Measurements from ENCODE around the gene RIPK3.
A peak's percentile ranks its signal among the peaks of the same experiment; 100 is the strongest.

DNA sequence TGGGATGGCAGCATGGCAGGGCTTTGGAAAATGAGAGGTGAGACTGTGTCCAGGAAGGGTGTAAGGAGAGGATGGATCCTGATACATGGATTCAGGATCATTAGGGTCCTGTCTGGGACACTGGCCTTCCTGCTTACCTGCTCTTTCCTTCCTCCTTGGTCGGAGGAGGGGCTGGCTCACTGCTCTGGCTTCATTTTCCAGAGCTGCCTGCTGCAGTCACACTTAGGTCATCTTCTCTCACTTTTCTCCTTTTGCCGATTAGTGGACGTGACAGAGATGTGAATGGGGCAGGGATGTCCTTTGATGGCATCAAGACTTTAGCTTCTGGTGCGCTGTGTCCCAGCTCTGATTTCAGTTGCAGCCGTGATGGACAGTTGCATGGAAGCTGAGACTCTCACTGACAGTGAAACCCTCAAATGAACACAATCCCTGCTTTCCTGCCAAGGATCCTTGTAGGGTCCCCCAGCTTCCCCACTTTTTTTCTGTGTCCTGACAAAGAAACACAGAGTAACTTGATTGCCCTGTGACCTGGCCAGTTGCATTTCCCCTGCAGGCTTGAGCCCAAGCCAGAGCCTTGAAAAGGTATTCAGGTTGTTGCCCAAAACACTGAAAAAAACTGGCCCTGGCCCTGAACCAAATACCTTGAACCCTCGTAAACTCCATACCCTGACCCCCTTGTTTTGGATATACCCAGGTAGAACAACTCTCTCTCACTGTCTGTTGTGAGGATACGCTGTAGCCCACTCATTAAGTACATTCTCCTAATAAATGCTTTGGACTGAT lies 31.3 kb downstream of the RIPK3 start:
- TF ChIP-seq, protein P1, sequence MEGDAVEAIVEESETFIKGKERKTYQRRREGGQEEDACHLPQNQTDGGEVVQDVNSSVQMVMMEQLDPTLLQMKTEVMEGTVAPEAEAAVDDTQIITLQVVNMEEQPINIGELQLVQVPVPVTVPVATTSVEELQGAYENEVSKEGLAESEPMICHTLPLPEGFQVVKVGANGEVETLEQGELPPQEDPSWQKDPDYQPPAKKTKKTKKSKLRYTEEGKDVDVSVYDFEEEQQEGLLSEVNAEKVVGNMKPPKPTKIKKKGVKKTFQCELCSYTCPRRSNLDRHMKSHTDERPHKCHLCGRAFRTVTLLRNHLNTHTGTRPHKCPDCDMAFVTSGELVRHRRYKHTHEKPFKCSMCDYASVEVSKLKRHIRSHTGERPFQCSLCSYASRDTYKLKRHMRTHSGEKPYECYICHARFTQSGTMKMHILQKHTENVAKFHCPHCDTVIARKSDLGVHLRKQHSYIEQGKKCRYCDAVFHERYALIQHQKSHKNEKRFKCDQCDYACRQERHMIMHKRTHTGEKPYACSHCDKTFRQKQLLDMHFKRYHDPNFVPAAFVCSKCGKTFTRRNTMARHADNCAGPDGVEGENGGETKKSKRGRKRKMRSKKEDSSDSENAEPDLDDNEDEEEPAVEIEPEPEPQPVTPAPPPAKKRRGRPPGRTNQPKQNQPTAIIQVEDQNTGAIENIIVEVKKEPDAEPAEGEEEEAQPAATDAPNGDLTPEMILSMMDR (conservative IDR thresholded peaks at IDR 0.05; ENCODE audit: low read length) = peak; percentile 40; the same call in 1 of the 2 replicates
- TF ChIP-seq EZH2phosphoT487 (IDR thresholded peaks at IDR 0.05; ENCODE audit: borderline replicate concordance, low read depth, low read length) = no peak
